ENCODE measurements around the gene SPSB2. TPM values are rescaled to one million over a fixed set of nuclear protein-coding genes. Genes with fewer than 3 reads are reported as not detected.
"Not testable (repeated sequence)": the region's sequence is repeated elsewhere in the genome, so short reads cannot be mapped to it uniquely, and the experiment has no call there.

SPSB2 gene
- polyA plus RNA-seq, 1 donor from 2014 or later = 10.6 TPM

GRCh38 chr12:6888794-6889193, 15.7 kb upstream of the SPSB2 start:
- Mint-ChIP-seq H3K27ac (peak overlapping the region in 1 of 3 donors; percentile 20), H3K4me3 (peak overlapping the region in 1 of 4 donors; percentile 37), H3K4me1 (peaks cover 4 to 11% (median 8%) of the 10 kb centered on the region in 3 donors)
- not testable (repeated sequence) for H3K27me3 Mint-ChIP-seq, H3K36me3 Mint-ChIP-seq, H3K9me3 Mint-ChIP-seq

- H3K4me1 Mint-ChIP-seq = peaks cover 4 to 11% (median 8%) of the 10 kb centered on the region in 3 donors
- no peaks in the 10 kb centered on the region for H3K36me3 Mint-ChIP-seq
- no peaks in the 10 kb centered on the region for H3K9me3 Mint-ChIP-seq
- H3K4me3 Mint-ChIP-seq = peak overlapping the region in 1 of 4 donors; percentile 37
- no peaks in the 10 kb centered on the region for H3K27me3 Mint-ChIP-seq
- H3K27ac Mint-ChIP-seq = peak overlapping the region in 1 of 3 donors; percentile 20
Observed at GRCh38 chr12:6888360-6888759, 15.3 kb upstream of the SPSB2 start.

GRCh38 chr12:6887460-6887859, 14.4 kb upstream of the SPSB2 start:
- H3K9me3 Mint-ChIP-seq = no peaks in the 10 kb centered on the region
- H3K27me3 Mint-ChIP-seq = no peaks in the 10 kb centered on the region
- H3K4me3 Mint-ChIP-seq = no peak overlapping the region
- peaks cover 4 to 11% (median 8%) of the 10 kb centered on the region in 3 donors for H3K4me1 Mint-ChIP-seq
- no peak overlapping the region for H3K27ac Mint-ChIP-seq
- no peaks in the 10 kb centered on the region for H3K36me3 Mint-ChIP-seq

GRCh38 chr12:6886206-6886999, 13.3 kb upstream of the SPSB2 start:
- not testable (repeated sequence) for H3K4me3 Mint-ChIP-seq, H3K27ac Mint-ChIP-seq, H3K9me3 Mint-ChIP-seq, H3K4me1 Mint-ChIP-seq, H3K27me3 Mint-ChIP-seq, H3K36me3 Mint-ChIP-seq

- H3K4me1 Mint-ChIP-seq = no peaks in the 10 kb centered on the region
- no peak overlapping the region for H3K27ac Mint-ChIP-seq
- no peak overlapping the region for H3K4me3 Mint-ChIP-seq
- no peaks in the 10 kb centered on the region for H3K9me3 Mint-ChIP-seq
- H3K36me3 Mint-ChIP-seq = peaks cover 2% of the 10 kb centered on the region
- H3K27me3 Mint-ChIP-seq = no peaks in the 10 kb centered on the region
Observed at GRCh38 chr12:6884539-6884938, 11.4 kb upstream of the SPSB2 start.

- Mint-ChIP-seq H3K36me3 (peaks cover 2% of the 10 kb centered on the region), H3K27ac (no peak overlapping the region), H3K4me1 (no peaks in the 10 kb centered on the region), H3K4me3 (no peak overlapping the region), H3K9me3 (no peaks in the 10 kb centered on the region), H3K27me3 (no peaks in the 10 kb centered on the region)
Observed at GRCh38 chr12:6883683-6884082, 10.6 kb upstream of the SPSB2 start.

- Mint-ChIP-seq H3K36me3 (peaks cover 2% of the 10 kb centered on the region), H3K4me3 (no peak overlapping the region), H3K27ac (no peak overlapping the region), H3K9me3 (no peaks in the 10 kb centered on the region), H3K4me1 (no peaks in the 10 kb centered on the region), H3K27me3 (no peaks in the 10 kb centered on the region)
Observed at GRCh38 chr12:6883252-6883651, 10.1 kb upstream of the SPSB2 start.

DNA sequence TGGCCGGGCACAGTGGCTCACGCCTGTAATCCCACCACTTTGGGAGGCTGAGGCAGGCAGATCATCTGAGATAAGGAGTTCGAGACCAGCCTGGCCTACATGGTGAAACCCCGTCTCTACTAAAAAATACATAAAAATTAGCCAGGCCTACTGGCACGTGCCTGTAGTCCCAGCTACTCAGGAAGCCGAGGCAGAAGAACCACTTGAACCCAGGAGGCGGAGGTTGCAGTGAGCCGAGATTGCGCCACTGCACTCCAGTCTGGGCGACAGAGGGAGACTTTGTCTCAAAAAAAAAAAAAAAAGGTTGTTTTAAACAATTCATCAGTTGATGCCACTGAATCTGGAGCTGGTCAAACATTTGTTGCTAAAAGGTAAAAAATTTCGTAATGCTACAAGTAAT, 6.7 kb upstream of the SPSB2 start:
- H3K27ac Mint-ChIP-seq, H3K27me3 Mint-ChIP-seq, H3K9me3 Mint-ChIP-seq, H3K4me1 Mint-ChIP-seq, H3K4me3 Mint-ChIP-seq, H3K36me3 Mint-ChIP-seq: not testable (repeated sequence)

DNA sequence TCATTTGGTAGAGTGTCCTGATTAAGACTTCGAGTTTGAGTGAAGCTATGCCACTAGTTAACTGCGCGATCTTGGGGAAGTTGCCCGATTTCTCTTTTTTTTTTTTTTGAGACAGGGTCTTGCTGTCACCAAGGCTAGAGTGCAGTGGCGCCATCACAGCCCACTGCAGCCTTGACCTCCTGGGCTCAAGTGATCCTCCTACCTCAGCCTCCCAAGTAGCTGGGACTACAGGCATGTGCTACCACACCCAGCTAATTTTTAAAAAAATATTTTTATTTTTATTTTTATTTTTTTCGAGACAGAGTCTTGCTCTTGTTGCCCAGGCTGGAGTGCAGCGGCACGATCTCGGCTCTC, 889 bp upstream of the SPSB2 start:
- not testable (repeated sequence) for H3K27me3 Mint-ChIP-seq, H3K36me3 Mint-ChIP-seq, H3K9me3 Mint-ChIP-seq
- Mint-ChIP-seq H3K4me1 (peaks cover 15 to 32% (median 28%) of the 10 kb centered on the region in 3 donors), H3K4me3 (peak overlapping the region; percentile 88 to 98 (median 95)), H3K27ac (peak overlapping the region; percentile 16 to 68 (median 31))

DNA sequence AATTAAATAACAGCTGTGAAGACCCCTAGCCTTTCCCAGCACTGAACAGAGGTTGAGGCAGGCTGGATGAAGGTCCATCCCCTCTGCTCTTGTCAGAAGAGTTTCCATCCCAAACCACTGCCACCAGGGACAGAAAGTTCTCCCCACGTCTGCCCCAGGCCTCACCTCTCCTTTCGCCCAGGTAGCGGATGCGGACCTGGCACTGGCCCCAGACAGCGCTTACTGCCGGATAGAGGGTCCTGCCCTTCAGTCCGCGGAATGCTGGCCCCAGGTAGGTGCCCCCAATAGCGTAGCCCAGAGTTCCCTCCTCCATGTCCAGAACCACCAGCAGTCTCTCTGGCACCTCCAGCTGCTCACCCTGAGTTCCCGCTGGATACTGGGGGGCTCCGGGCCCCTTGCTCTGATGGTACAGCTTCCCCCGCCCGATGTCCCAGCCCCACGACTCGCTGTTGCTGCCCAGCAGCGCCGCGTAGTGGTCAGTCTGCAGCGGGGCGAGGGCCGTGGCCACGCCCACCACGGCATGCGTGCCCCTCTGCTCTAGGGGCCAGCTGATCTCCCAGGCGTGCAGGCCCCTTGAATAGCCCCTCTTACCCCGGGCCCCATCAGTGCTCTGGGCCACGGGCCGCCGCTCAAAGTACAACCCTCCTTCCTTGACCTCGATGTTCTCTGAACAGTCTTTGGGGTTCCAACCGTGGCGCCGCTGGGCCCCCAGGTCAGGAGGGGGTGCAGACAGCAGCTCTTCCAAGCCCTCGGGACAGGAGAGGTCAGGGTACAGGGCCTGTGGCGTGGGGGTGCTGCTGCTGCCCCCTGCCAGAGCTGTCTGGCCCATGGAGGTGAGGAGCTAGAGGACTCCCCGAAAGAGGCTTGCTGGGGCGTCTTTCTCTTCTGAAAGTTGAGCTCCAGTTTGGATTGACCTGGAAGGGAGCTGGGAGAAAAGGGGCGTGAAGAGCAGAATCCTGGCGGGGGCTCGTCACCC, 742 bp downstream of the SPSB2 start:
- H3K27me3 Mint-ChIP-seq = no peaks in the 10 kb centered on the region
- H3K4me3 Mint-ChIP-seq = peak overlapping the region; percentile 88 to 98 (median 95)
- H3K4me1 Mint-ChIP-seq = peaks cover 23 to 39% (median 35%) of the 10 kb centered on the region in 3 donors
- H3K36me3 Mint-ChIP-seq = peaks cover 1% of the 10 kb centered on the region
- H3K27ac Mint-ChIP-seq = peak overlapping the region; percentile 68 to 86 (median 85)
- H3K9me3 Mint-ChIP-seq = no peaks in the 10 kb centered on the region

DNA sequence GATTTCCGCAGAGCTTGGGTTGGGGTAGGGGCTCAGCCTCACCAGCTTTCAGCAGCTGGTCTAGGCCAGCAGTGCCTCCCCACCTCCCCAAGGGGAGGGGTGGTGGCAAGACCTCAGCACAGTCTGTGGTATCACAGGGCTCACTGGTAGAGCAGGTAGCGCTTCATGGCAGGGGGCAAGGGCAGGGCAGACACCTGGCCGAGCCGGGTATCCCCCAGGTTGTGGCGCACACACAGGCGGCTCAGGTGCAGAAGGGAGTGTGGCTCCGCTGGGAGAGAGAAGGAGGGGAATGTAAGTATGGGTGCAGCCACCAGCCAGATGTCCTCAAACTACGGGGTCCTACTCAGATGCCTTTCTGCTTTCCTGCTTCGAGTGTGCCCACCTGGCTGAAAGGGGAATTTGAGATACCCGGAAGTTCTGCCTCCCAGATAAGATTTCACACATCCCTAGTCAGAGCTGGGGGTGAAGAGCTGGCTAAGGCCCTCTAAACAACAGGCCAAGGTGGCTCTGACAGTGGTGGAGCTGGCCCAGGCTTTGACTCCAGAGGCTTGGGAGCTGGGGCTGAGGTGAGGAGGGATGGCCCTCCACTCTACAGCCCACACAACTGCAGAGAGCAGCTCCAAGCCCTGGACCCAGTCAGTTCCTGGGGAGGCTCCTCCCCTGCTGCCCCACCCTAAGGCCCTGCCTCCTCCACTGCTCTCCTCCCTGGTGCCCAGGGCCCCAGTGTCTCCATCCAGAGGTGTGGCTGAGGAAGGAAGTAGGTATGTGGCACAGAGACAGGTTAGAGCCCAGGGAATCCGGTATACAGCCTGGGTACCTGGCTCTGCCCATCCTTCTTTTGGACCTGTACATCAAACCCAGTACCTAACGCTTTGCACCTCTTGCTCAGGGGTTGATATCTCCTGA, 1.8 kb downstream of the SPSB2 start:
- Mint-ChIP-seq H3K4me1 (peaks cover 23 to 39% (median 38%) of the 10 kb centered on the region in 3 donors), H3K27ac (peak overlapping the region; percentile 67 to 78 (median 68)), H3K9me3 (no peaks in the 10 kb centered on the region), H3K36me3 (peaks cover 1% of the 10 kb centered on the region), H3K27me3 (no peaks in the 10 kb centered on the region), H3K4me3 (peak overlapping the region; percentile 88 to 98 (median 95))

DNA sequence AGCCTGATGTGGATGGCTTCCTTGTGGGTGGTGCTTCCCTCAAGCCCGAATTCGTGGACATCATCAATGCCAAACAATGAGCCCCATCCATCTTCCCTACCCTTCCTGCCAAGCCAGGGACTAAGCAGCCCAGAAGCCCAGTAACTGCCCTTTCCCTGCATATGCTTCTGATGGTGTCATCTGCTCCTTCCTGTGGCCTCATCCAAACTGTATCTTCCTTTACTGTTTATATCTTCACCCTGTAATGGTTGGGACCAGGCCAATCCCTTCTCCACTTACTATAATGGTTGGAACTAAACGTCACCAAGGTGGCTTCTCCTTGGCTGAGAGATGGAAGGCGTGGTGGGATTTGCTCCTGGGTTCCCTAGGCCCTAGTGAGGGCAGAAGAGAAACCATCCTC, 2.8 kb downstream of the SPSB2 start:
- H3K9me3 Mint-ChIP-seq, H3K27me3 Mint-ChIP-seq, H3K36me3 Mint-ChIP-seq: not testable (repeated sequence)
- peaks cover 23 to 39% (median 36%) of the 10 kb centered on the region in 3 donors for H3K4me1 Mint-ChIP-seq
- H3K4me3 Mint-ChIP-seq = peak overlapping the region in 1 of 4 donors; percentile 98
- H3K27ac Mint-ChIP-seq = peak overlapping the region in 2 of 3 donors; percentile 23 to 80

- Mint-ChIP-seq H3K36me3 (peaks cover 1% of the 10 kb centered on the region), H3K27ac (peak overlapping the region; percentile 46 to 98 (median 84)), H3K9me3 (no peaks in the 10 kb centered on the region), H3K4me3 (peak overlapping the region; percentile 79 to 98 (median 94)), H3K4me1 (peaks cover 23 to 39% (median 36%) of the 10 kb centered on the region in 3 donors), H3K27me3 (no peaks in the 10 kb centered on the region)
Observed at GRCh38 chr12:6869049-6870021, 3.8 kb downstream of the SPSB2 start.

Measured in IgD-negative memory B cell (primary cell).